ENCODE data around the gene EHD4.

EHD4 gene

DNA sequence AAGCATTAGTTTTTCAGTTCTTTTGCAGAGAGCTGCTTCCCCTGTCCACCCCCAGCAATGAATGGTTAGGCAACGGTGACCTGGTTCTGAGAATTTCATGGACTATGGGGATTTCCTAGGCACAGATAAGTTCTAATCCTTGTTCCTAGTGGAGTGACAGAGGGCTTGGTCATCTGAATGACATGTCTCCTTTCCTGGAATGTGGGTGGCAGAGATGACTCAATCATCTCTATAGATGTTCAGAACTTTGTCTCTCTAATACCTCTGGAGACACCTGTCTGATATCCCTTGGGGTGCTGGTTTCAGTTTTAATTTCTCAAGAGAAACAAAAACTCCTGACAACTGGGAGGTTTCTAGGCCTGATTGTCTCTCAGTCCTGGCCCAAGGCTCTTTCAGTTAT lies 38.1 kb upstream of the EHD4 start:
- Histone ChIP-seq H2AFZ (ENCODE audit: low read depth, low read length) (no peak overlapping the region), H3K27me3 (ENCODE audit: insufficient read depth, low read length, poor library complexity) (peaks cover 7% of the 10 kb centered on the region), H3K4me1 (ENCODE audit: insufficient read depth, low read length) (no peaks in the 10 kb centered on the region), H3K4me3 (ENCODE audit: low read depth in 1 of 2, low read length in 2 of 2) (no peak overlapping the region), H4K20me1 (ENCODE audit: insufficient read depth, low read length) (no peaks in the 10 kb centered on the region), H3K79me2 (ENCODE audit: insufficient read depth, low read length) (no peaks in the 10 kb centered on the region), H3K9ac (ENCODE audit: low read depth, low read length) (no peak overlapping the region), H3K9me3 (ENCODE audit: insufficient read depth, low read length, severe bottlenecking) (no peaks in the 10 kb centered on the region), H3K4me2 (ENCODE audit: insufficient read depth, low read length) (no peak overlapping the region), H3K27ac (ENCODE audit: low read length) (no peak overlapping the region), H3K36me3 (ENCODE audit: insufficient read depth, low read length) (no peaks in the 10 kb centered on the region)
- TF ChIP-seq EZH2 (IDR thresholded peaks at IDR 0.05; ENCODE audit: borderline replicate concordance, low read depth, low read length, severe bottlenecking) (no peak), CTCF (IDR thresholded peaks at IDR 0.05; ENCODE audit: borderline replicate concordance, extremely low read depth, low read length, poor library complexity, severe bottlenecking) (no peak)
- ATAC-seq (ENCODE audit: insufficient read depth, low read depth) = no peak
- no peak for DNase-seq

DNA sequence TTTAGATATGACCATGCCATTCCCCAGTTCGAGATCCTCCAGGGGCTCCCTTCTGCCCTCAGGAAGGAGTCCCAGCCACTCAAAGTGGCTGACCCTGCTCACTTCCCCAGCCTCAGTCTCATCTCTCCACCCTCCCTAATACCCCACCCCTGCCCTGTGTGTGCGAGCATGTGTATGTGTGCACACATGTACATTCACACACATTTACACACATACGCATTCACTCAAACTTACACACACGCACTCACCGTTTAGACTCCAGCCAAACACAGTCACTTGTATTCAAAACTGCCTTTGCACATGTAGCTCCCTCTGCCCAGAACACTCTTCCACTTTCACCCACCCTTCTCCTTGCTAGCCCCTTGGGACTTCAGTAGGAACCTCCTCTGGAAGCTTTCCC lies 37.1 kb upstream of the EHD4 start:
- H3K4me3 ChIP-seq (ENCODE audit: low read depth in 1 of 2, low read length in 2 of 2) = no peak overlapping the region
- no peak overlapping the region for H3K9ac ChIP-seq (ENCODE audit: low read depth, low read length)
- H3K36me3 ChIP-seq (ENCODE audit: insufficient read depth, low read length) = no peaks in the 10 kb centered on the region
- H3K4me2 ChIP-seq (ENCODE audit: insufficient read depth, low read length) = no peak overlapping the region
- TF ChIP-seq EZH2 (IDR thresholded peaks at IDR 0.05; ENCODE audit: borderline replicate concordance, low read depth, low read length, severe bottlenecking) (no peak), CTCF (IDR thresholded peaks at IDR 0.05; ENCODE audit: borderline replicate concordance, extremely low read depth, low read length, poor library complexity, severe bottlenecking) (no peak)
- no peak overlapping the region for H3K27ac ChIP-seq (ENCODE audit: low read length)
- H3K9me3 ChIP-seq (ENCODE audit: insufficient read depth, low read length, severe bottlenecking) = no peaks in the 10 kb centered on the region
- no peak overlapping the region for H2AFZ ChIP-seq (ENCODE audit: low read depth, low read length)
- peaks cover 7% of the 10 kb centered on the region for H3K27me3 ChIP-seq (ENCODE audit: insufficient read depth, low read length, poor library complexity)
- no peaks in the 10 kb centered on the region for H3K79me2 ChIP-seq (ENCODE audit: insufficient read depth, low read length)
- no peak for ATAC-seq (ENCODE audit: insufficient read depth, low read depth)
- H4K20me1 ChIP-seq (ENCODE audit: insufficient read depth, low read length) = no peaks in the 10 kb centered on the region
- no peaks in the 10 kb centered on the region for H3K4me1 ChIP-seq (ENCODE audit: insufficient read depth, low read length)
- DNase-seq = no peak

DNA sequence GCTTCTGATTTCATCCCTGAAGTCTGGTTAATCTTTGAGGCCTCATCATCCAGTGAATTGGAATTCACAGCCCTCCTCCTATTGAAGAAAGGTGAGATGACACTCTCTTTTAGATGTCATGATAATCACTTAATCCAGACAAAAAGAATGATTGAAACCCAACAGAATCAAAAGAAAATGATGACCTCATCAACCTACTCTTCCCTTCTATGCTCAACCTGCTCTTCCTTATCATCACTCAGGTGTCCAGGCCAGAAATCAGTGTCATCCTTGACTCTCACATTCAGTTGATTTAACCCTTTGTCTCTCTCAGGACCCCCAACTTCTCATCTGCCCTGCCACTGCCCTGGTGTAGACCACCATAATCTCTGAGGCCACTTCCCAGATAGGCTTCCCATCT lies 36.7 kb upstream of the EHD4 start:
- ATAC-seq (ENCODE audit: insufficient read depth, low read depth) = no peak

More for the DNA sequence above, 36.7 kb upstream of the EHD4 start:
- Histone ChIP-seq H3K27me3 (ENCODE audit: insufficient read depth, low read length, poor library complexity) (peaks cover 7% of the 10 kb centered on the region), H3K36me3 (ENCODE audit: insufficient read depth, low read length) (no peaks in the 10 kb centered on the region), H4K20me1 (ENCODE audit: insufficient read depth, low read length) (no peaks in the 10 kb centered on the region), H3K9me3 (ENCODE audit: insufficient read depth, low read length, severe bottlenecking) (no peaks in the 10 kb centered on the region), H3K4me2 (ENCODE audit: insufficient read depth, low read length) (no peak overlapping the region), H3K4me1 (ENCODE audit: insufficient read depth, low read length) (no peaks in the 10 kb centered on the region), H3K79me2 (ENCODE audit: insufficient read depth, low read length) (no peaks in the 10 kb centered on the region), H2AFZ (ENCODE audit: low read depth, low read length) (no peak overlapping the region), H3K4me3 (ENCODE audit: low read depth in 1 of 2, low read length in 2 of 2) (no peak overlapping the region), H3K27ac (ENCODE audit: low read length) (no peak overlapping the region), H3K9ac (ENCODE audit: low read depth, low read length) (no peak overlapping the region)
- no peak for DNase-seq
- TF ChIP-seq EZH2 (IDR thresholded peaks at IDR 0.05; ENCODE audit: borderline replicate concordance, low read depth, low read length, severe bottlenecking) (no peak), CTCF (IDR thresholded peaks at IDR 0.05; ENCODE audit: borderline replicate concordance, extremely low read depth, low read length, poor library complexity, severe bottlenecking) (no peak)

Measured in DND-41 (cell line).